ENCODE measurements around the gene PRSS21. TPM values are rescaled to one million over a fixed set of nuclear protein-coding genes. Genes with fewer than 3 reads are reported as not detected.

PRSS21 gene
- total RNA-seq, 4 donors from 2014 or later: not detected

DNA sequence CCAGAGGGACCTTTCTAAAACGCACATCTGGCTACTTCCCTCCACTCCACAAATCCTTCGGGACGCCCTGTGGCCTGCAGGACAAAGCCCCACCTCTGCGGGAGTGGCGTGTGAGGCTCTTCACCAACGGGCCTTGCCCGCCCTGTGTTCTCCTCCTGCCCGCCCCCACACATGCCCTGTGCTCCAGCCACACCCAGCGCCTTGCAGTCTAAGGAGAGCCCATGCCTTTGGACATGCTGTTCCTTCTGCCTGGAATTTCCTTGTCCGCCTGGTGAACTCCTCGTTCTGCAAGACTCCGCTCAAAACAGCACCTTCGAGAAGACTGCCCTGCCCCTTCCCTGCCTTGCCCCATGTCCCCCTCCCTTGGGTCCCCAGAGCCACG, 47.4 kb upstream of the PRSS21 start:
- H3K4me3 ChIP-seq: peak overlapping the region in 1 of 4 donors; percentile 10
- DNase-seq (ENCODE audit: low spot score in 2 of 2): peak; percentile 71 to 79
- H3K27me3 ChIP-seq: no peaks in the 10 kb centered on the region
- 61 to 69% methylated on average over 14 of the region's 14 CpGs for WGBS, 2 donors
- TF ChIP-seq, protein P1, sequence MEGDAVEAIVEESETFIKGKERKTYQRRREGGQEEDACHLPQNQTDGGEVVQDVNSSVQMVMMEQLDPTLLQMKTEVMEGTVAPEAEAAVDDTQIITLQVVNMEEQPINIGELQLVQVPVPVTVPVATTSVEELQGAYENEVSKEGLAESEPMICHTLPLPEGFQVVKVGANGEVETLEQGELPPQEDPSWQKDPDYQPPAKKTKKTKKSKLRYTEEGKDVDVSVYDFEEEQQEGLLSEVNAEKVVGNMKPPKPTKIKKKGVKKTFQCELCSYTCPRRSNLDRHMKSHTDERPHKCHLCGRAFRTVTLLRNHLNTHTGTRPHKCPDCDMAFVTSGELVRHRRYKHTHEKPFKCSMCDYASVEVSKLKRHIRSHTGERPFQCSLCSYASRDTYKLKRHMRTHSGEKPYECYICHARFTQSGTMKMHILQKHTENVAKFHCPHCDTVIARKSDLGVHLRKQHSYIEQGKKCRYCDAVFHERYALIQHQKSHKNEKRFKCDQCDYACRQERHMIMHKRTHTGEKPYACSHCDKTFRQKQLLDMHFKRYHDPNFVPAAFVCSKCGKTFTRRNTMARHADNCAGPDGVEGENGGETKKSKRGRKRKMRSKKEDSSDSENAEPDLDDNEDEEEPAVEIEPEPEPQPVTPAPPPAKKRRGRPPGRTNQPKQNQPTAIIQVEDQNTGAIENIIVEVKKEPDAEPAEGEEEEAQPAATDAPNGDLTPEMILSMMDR (IDR thresholded peaks at IDR 0.05): no peak
- TF ChIP-seq POLR2A (IDR thresholded peaks at IDR 0.05): no peak
- TF ChIP-seq EP300 (IDR thresholded peaks at IDR 0.05): peak in 1 of 2 donors; percentile 81
- peak overlapping the region; percentile 73 to 100 (median 82) for H3K27ac ChIP-seq
- no peaks in the 10 kb centered on the region for H3K9me3 ChIP-seq
- peaks cover 8 to 96% (median 61%) of the 10 kb centered on the region in 3 donors for H3K36me3 ChIP-seq
- peaks cover 0 to 85% (median 18%) of the 10 kb centered on the region in 4 donors for H3K4me1 ChIP-seq

DNA sequence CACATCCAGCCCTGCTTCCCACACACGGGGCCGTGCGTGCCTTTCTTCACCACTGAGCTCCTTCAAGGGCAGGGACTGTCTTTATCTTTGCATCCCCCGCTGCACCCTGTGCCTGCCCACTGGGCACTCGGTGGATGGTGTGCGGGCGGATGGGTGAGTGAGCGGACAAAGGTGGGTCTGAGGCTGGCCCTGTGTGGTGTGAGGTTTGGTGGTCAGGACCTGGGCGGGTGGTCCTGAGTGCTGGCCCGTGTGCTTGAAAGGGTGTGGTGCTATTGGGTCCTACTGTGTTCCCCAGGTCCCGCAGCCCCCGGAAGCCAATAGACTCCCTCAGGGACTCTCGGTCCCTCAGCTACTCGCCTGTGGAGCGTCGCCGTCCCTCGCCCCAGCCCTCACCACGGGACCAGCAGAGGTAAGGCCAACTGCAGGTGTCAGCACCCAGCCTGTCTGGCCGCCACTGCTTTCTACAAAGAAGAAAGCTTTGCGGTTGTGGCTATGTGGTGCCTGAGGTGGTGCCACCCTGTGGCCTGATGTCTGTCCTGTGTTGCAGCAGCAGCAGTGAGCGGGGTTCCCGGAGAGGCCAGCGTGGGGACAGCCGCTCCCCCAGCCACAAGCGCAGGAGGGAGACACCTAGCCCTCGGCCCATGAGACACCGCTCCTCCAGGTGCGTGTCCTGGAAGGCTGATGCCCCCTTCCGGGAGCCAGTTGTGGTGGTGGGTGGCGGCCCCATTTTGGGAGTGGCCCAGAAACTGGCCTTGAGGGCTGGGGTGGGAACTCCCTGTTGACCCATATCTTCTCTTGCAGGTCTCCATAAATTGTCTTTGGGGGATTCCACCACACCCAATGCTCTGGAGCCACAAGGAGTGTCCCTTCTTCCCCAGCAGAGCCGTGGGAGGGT, 46.7 kb upstream of the PRSS21 start:
- Histone ChIP-seq H3K27ac (peak overlapping the region; percentile 68 to 100 (median 82)), H3K36me3 (peaks cover 8 to 93% (median 55%) of the 10 kb centered on the region in 3 donors), H3K9me3 (no peaks in the 10 kb centered on the region), H3K27me3 (no peaks in the 10 kb centered on the region), H3K4me3 (peak overlapping the region in 1 of 4 donors; percentile 10), H3K4me1 (peaks cover 0 to 91% (median 23%) of the 10 kb centered on the region in 4 donors)
- TF ChIP-seq EP300 (IDR thresholded peaks at IDR 0.05) (no peak), POLR2A (IDR thresholded peaks at IDR 0.05) (no peak)
- TF ChIP-seq, protein P1 (IDR thresholded peaks at IDR 0.05): no peak
- no peak for DNase-seq (ENCODE audit: low spot score in 2 of 2)
- 77 to 79% methylated on average over 28 to 32 of the region's 32 CpGs for WGBS, 2 donors

DNA sequence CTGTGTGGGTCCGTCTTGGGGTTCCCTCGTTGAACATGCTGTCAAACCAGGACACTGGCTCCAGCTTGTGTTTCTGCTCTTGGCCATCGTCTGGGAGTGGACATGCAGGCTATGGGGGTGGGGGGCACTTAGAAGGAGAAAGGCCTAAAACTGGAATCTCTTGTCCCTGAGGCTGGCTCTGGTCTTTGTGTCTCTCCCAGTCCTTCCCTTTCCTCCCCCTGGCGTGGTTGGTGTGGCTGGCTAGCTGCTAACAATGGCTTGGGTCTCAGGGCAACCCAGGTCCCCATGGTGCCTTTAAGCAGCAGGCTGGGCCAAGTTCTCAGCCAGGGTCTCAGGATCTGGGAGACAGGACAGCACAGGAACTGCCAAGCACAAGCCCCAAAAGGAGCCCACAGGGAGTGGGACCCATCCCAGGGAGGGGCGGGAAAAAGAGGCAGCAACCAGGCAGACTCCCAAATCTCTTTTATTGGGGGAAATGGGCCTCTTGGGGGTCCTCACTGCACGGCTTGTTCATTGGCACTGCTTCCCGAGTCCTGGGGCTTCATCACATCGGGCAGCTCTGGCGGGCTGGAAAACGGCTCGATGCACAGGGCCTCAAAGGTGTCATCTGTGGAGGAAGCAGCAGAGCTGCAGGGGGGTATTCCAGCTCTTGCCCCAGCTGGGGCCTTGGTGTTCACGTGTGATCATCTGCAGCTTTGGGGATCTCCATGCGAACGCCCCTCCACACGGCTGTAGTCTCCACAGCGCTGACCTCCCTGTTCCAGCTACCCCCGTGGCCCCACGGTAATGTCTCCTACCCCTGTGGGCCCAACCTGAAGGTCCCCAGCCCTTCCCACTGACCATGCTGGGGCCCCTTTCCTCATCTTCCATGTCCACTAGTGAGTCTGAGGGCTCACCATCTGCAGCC, 45.3 kb upstream of the PRSS21 start:
- H3K4me1 ChIP-seq: peaks cover 0 to 97% (median 33%) of the 10 kb centered on the region in 4 donors
- H3K36me3 ChIP-seq: peaks cover 5 to 79% (median 47%) of the 10 kb centered on the region in 3 donors
- H3K4me3 ChIP-seq: no peak overlapping the region
- peak overlapping the region; percentile 68 to 100 (median 82) for H3K27ac ChIP-seq
- TF ChIP-seq, protein P1 (IDR thresholded peaks at IDR 0.05): no peak
- no peak for TF ChIP-seq POLR2A (IDR thresholded peaks at IDR 0.05)
- TF ChIP-seq EP300 (IDR thresholded peaks at IDR 0.05): no peak
- 58 to 64% methylated on average over 18 of the region's 18 CpGs for WGBS, 2 donors
- no peaks in the 10 kb centered on the region for H3K27me3 ChIP-seq
- DNase-seq (ENCODE audit: low spot score in 2 of 2): no peak
- no peaks in the 10 kb centered on the region for H3K9me3 ChIP-seq

DNA sequence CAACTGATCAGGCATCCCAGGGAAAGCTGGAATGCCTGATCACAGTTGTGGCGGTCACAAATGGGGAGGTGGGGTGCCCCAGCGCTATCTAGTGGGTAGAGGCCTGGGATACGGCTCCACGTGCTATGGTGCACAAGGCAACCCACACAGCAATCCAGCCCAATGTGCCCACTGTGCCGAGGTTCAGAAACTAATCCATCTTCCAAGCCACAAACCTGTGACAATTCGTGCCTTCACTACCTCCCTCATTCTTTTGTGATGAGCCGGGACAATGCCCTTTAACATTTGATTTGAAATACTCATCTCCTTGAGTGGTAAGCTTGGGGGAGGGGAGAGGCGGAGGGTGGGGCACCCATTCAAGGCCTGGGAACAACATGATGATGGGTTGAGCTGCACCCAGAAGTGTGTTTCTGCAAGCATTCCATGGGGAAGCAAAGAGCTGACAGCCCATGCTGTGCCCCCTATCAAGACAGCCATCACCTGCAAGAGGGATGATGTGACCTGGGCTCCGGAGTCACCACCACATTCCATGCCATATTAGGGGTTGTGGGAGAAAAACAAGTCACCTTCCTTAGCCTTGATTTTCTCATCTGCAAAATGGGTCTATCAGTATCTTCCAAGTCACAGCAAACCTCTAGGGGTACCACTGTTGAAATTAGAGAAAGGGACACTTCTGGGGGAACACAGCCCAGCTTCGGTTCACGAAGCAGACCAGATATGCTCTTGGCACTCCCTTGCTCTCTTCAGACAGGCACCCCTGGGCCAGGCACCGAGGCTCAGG, 43.7 kb upstream of the PRSS21 start:
- Histone ChIP-seq H3K36me3 (peaks cover 5 to 62% (median 35%) of the 10 kb centered on the region in 3 donors), H3K4me1 (peaks cover 0 to 84% (median 32%) of the 10 kb centered on the region in 4 donors), H3K4me3 (no peak overlapping the region), H3K27ac (peak overlapping the region; percentile 3 to 100 (median 68)), H3K27me3 (no peaks in the 10 kb centered on the region), H3K9me3 (no peaks in the 10 kb centered on the region)
- no peak for TF ChIP-seq POLR2A (IDR thresholded peaks at IDR 0.05)
- DNase-seq (ENCODE audit: low spot score in 2 of 2): no peak
- WGBS, 2 donors: 70 to 72% methylated on average over 11 to 12 of the region's 12 CpGs

Data from tibial nerve (tissue), 4 donors.